ENCODE data around the gene FKBP2. TPM values are rescaled to one million over a fixed set of nuclear protein-coding genes. Genes with fewer than 3 reads are reported as not detected.
A peak's percentile ranks its signal among the peaks of the same experiment; 100 is the strongest.

Gene FKBP2
- total RNA-seq, 1 donor from 2014 or later = 31.4 TPM

DNA sequence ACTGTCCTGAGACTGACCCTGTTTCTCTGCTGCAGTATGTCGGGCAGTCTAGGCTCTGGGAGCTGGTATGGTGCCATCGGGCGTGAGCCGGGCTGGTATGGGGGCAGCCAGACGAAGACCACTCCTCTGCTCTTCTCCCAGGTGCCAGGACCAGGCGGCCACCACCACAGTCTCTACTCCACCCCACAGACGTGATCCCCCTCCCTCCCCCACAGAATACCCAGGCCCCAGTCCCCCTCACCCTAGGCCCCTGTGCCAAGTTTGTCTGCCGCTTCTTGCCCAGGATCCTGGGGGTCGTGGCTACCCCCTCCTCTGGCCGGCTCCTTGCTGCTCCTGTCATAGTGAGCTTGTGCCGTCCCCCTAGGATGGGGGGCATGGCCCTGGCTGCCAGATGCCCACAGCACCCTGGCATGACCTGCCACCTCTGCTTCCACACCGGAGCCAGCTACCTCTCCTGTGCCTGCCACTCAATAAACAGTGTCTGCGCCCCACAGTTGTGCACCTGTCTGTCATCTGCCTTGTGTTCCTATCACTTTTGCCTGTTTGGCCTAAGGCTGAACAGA is 48.2 kb downstream of the FKBP2 start:
- ChIA-PET CTCF (interaction anchor here (0.9 kb wide), 1 partner anchor 18 kb away, joined by 4 read pairs; no protein-coding TSS in a partner anchor), POLR2A (interaction anchor here (0.6 to 1.2 kb wide), 3 partner anchors 16 to 85 kb away, joined by 3 to 15 read pairs (median 4); no protein-coding TSS in a partner anchor)
- no peaks in the 10 kb centered on the region for H3K36me3 Mint-ChIP-seq (ENCODE audit: low read depth)
- peaks cover 20% of the 10 kb centered on the region for H3K27me3 Mint-ChIP-seq
- intact Hi-C loops (cut with micrococcal nuclease) = no loop called here
- TF ChIP-seq, protein P1, sequence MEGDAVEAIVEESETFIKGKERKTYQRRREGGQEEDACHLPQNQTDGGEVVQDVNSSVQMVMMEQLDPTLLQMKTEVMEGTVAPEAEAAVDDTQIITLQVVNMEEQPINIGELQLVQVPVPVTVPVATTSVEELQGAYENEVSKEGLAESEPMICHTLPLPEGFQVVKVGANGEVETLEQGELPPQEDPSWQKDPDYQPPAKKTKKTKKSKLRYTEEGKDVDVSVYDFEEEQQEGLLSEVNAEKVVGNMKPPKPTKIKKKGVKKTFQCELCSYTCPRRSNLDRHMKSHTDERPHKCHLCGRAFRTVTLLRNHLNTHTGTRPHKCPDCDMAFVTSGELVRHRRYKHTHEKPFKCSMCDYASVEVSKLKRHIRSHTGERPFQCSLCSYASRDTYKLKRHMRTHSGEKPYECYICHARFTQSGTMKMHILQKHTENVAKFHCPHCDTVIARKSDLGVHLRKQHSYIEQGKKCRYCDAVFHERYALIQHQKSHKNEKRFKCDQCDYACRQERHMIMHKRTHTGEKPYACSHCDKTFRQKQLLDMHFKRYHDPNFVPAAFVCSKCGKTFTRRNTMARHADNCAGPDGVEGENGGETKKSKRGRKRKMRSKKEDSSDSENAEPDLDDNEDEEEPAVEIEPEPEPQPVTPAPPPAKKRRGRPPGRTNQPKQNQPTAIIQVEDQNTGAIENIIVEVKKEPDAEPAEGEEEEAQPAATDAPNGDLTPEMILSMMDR (IDR thresholded peaks at IDR 0.05) = no peak
- ATAC-seq (ENCODE audit: low read depth) (no peak), DNase-seq (no peak)
- peaks cover 15% of the 10 kb centered on the region for H3K4me1 Mint-ChIP-seq
- no peaks in the 10 kb centered on the region for H3K9me3 Mint-ChIP-seq
- no peak overlapping the region for H3K27ac Mint-ChIP-seq
- no peak overlapping the region for H3K4me3 Mint-ChIP-seq

DNA sequence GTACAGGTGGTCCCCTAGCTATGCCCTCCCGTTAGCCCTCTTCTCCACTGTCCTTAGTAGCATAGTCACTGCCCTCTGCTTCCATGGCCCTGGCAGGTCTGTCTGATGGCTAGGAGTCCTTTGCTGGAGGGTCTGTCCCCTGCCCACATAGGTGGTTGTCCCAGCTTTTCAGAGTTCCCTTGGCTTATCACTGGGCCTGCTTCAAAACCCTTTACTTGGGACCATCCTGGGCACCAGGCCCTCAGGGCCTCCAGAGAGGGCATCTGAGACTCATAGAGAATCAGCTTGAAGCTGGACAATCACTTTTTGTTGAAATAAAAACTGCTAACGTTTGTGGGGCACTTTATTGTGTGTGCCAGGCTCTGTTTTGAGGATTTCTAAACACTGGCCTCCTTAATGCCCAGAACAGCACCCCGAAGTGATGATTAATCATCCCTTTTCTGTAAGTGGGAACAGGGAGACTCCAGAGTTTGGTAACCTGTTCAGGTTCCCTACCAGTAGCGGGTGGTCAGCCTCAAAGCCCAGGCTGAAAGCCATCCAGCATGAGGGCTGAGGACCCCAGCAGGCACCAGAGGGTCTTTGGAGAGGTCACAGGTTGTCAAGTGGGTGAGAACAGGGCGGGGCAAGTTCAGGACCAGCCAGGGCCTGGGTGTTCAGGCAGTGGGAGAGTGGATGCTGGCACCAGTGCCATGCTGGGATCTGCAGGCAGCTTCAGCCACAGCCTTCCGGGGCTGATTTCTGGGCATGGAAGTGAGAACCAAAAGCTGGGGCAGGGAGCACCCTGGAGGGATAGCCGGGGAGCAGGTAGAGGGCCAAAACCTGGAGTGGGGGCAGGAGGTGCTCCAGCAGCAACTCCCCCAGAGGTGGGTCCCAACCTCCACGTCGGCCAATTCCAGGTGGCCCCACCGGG is 49.7 kb downstream of the FKBP2 start:
- ChIA-PET POLR2A (interaction anchor here (1.2 kb wide), 1 partner anchor 18 kb away, joined by 3 read pairs; no protein-coding TSS in a partner anchor), CTCF (interaction anchor here (0.9 to 1.0 kb wide), 2 partner anchors 10 to 12 kb away, joined by 3 read pairs; partner anchors contain the start of gene CATSPERZ)
- DNase-seq (no peak), ATAC-seq (ENCODE audit: low read depth) (no peak)
- peaks cover 30% of the 10 kb centered on the region for H3K27me3 Mint-ChIP-seq
- intact Hi-C loops (cut with micrococcal nuclease) = no loop called here
- no peaks in the 10 kb centered on the region for H3K9me3 Mint-ChIP-seq
- peak overlapping the region; percentile 41 for H3K4me3 Mint-ChIP-seq
- peaks cover 15% of the 10 kb centered on the region for H3K4me1 Mint-ChIP-seq
- H3K36me3 Mint-ChIP-seq (ENCODE audit: low read depth) = no peaks in the 10 kb centered on the region
- H3K27ac Mint-ChIP-seq = no peak overlapping the region
- TF ChIP-seq, protein P1 (IDR thresholded peaks at IDR 0.05) = no peak

DNA sequence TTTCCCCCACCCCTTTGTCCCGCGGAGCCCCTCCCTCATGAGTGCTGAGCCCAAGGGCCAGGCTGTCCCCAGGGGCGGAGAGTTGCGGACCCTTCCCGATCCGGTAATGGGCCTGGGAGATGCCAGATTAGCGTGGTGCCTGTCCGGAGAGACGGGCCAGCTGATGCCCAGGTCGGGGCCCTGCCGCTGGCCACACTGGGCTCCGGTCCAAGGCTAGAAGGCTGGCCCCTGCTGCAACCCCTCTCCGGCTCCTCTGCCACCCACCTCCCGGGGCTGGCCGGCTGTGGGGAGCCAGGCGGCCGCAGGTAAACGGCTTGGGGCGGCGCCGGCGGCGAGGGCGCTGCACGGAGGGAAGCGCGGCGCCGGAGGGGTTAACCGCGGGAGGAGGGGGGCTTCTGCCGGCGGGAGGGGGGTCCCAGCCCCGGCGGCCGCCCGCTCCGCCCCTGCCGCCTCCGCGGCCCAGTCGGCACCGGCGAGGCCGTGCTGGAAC is 50.4 kb downstream of the FKBP2 start, which contains the start of gene KCNK4:
TSS of gene KCNK4 (plus strand) at position 41 of the 490 bp plus-strand sequence. CDS start 1,717 bp downstream, outside the sequence.
- H3K36me3 Mint-ChIP-seq (ENCODE audit: low read depth) = no peaks in the 10 kb centered on the region
- peak within 1 kb of the TSS; percentile 41 for H3K4me3 Mint-ChIP-seq
- no peak for ATAC-seq (ENCODE audit: low read depth)
- intact Hi-C loops (cut with micrococcal nuclease) = no loop called here
- POLR2A ChIA-PET = no interaction called here
- no peaks in the 10 kb centered on the region for H3K9me3 Mint-ChIP-seq
- H3K27me3 Mint-ChIP-seq = peaks cover 36% of the 10 kb centered on the region
- CTCF ChIA-PET = interaction anchor here (0.9 kb wide), 1 partner anchor 12 kb away, joined by 3 read pairs; no protein-coding TSS in a partner anchor
- no peak within 1 kb of the TSS for H3K27ac Mint-ChIP-seq
- no peak for DNase-seq
- TF ChIP-seq, protein P1 (IDR thresholded peaks at IDR 0.05) = no peak
- H3K4me1 Mint-ChIP-seq = peaks cover 12% of the 10 kb centered on the region

DNA sequence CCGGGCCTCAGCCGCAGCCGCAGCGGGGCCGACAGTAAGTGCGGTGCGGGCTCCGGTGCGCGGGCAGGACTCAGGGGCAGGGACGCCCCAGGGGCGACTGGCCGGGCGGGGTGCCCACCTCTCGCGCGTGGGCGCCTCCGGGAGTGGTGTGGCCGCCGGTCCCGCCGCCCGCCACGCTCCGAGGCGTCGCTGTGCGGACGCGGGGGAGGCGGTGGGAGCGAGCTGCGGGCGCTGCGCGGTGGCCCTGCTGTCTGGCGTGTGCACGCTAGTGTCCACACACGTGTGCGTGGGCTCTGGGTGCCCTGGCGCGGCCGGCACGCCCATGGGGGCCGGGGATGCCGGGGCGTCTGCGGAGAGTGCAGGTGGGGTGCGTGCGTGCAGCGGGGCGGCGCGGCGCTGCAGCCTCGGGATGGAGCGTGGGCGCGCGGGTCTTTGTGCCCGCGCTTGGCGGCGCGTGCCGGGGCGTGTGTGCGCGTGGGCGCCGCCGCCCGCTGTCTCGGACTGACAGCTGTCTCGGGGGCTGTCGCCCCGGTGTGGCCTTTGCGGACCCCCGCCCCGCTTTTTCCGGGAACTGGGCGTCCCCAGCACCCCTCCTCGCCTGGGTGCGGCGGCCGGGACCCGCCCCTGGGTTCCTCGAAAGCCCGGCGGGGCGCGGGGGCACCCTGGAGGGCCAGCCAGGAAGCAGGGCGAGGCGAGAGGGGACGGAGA is 51.0 kb downstream of the FKBP2 start:
- ChIA-PET CTCF (interaction anchor here (0.8 to 1.0 kb wide), 2 partner anchors 9 kb away, joined by 3 to 4 read pairs; partner anchors contain the start of gene CATSPERZ), POLR2A (interaction anchor here (0.5 to 1.5 kb wide), 2 partner anchors 50 to 65 kb away, joined by 3 read pairs; no protein-coding TSS in a partner anchor)
- H3K27me3 Mint-ChIP-seq = peaks cover 40% of the 10 kb centered on the region

More for the DNA sequence above, 51.0 kb downstream of the FKBP2 start:
- H3K4me1 Mint-ChIP-seq = peaks cover 7% of the 10 kb centered on the region
- ATAC-seq (ENCODE audit: low read depth) = peak; percentile 55
- H3K36me3 Mint-ChIP-seq (ENCODE audit: low read depth) = no peaks in the 10 kb centered on the region
- TF ChIP-seq, protein P1 (IDR thresholded peaks at IDR 0.05) = no peak
- no peak for DNase-seq
- intact Hi-C loops (cut with micrococcal nuclease) = no loop called here
- peak overlapping the region; percentile 59 for H3K4me3 Mint-ChIP-seq
- H3K27ac Mint-ChIP-seq = no peak overlapping the region
- no peaks in the 10 kb centered on the region for H3K9me3 Mint-ChIP-seq

All from activated B cell treated with CpG ODN at 0.5 μM for 24 hours (primary cell).